Measurements from ENCODE around the gene TBC1D17.

The TBC1D17 gene

GRCh38 chr19:49877020-49877878 is at the start of gene TBC1D17, which contains the start of gene AKT1S1:
Gene TBC1D17, plus strand, starts transcription at chr19:49877702. Its CDS starts 22 bp downstream, at chr19:49877724.
Gene AKT1S1, minus strand, starts transcription at chr19:49877355. Its CDS starts 4,060 bp downstream, at chr19:49873295.
- in situ Hi-C loops (cut with MboI; ENCODE audit: low sequenced_read_pairs): no loop called here

- in situ Hi-C loops (cut with MboI; ENCODE audit: low sequenced_read_pairs): no loop called here
These were observed 48.3 kb upstream of the TBC1D17 start for GRCh38 chr19:49829200-49829599.

- in situ Hi-C loops (cut with MboI; ENCODE audit: low sequenced_read_pairs): no loop called here
These were observed 47.8 kb upstream of the TBC1D17 start for GRCh38 chr19:49829721-49830120.

GRCh38 chr19:49830766-49831165 is 46.7 kb upstream of the TBC1D17 start:
- in situ Hi-C loops (cut with MboI; ENCODE audit: low sequenced_read_pairs): no loop called here

- in situ Hi-C loops (cut with MboI; ENCODE audit: low sequenced_read_pairs): no loop called here
These were observed 45.9 kb upstream of the TBC1D17 start for GRCh38 chr19:49831592-49831991.

- in situ Hi-C loops (cut with MboI; ENCODE audit: low sequenced_read_pairs): no loop called here
These were observed 44.9 kb upstream of the TBC1D17 start for GRCh38 chr19:49832556-49832955.

- in situ Hi-C loops (cut with MboI; ENCODE audit: low sequenced_read_pairs): no loop called here
These were observed 43.9 kb upstream of the TBC1D17 start for GRCh38 chr19:49833599-49833998.

GRCh38 chr19:49835562-49835961 is 41.9 kb upstream of the TBC1D17 start:
- in situ Hi-C loops (cut with MboI; ENCODE audit: low sequenced_read_pairs): no loop called here

- in situ Hi-C loops (cut with MboI; ENCODE audit: low sequenced_read_pairs): no loop called here
These were observed 41.1 kb upstream of the TBC1D17 start for GRCh38 chr19:49836176-49837008.

GRCh38 chr19:49837009-49837310 is 40.5 kb upstream of the TBC1D17 start:
- in situ Hi-C loops (cut with MboI; ENCODE audit: low sequenced_read_pairs): no loop called here

GRCh38 chr19:49837425-49837824 is 40.1 kb upstream of the TBC1D17 start:
- in situ Hi-C loops (cut with MboI; ENCODE audit: low sequenced_read_pairs): no loop called here

- in situ Hi-C loops (cut with MboI; ENCODE audit: low sequenced_read_pairs): no loop called here
These were observed 38.5 kb upstream of the TBC1D17 start for GRCh38 chr19:49838885-49839588.

GRCh38 chr19:49839713-49840112 is 37.8 kb upstream of the TBC1D17 start:
- in situ Hi-C loops (cut with MboI; ENCODE audit: low sequenced_read_pairs): no loop called here

- in situ Hi-C loops (cut with MboI; ENCODE audit: low sequenced_read_pairs): no loop called here
These were observed 37.2 kb upstream of the TBC1D17 start for GRCh38 chr19:49840321-49840720.

GRCh38 chr19:49840736-49841249 is 36.7 kb upstream of the TBC1D17 start:
- in situ Hi-C loops (cut with MboI; ENCODE audit: low sequenced_read_pairs): no loop called here

GRCh38 chr19:49843265-49843664 is 34.2 kb upstream of the TBC1D17 start:
- in situ Hi-C loops (cut with MboI; ENCODE audit: low sequenced_read_pairs): no loop called here

- in situ Hi-C loops (cut with MboI; ENCODE audit: low sequenced_read_pairs): no loop called here
These were observed 33.1 kb upstream of the TBC1D17 start for GRCh38 chr19:49844138-49845095.

GRCh38 chr19:49845414-49845813 is 32.1 kb upstream of the TBC1D17 start:
- in situ Hi-C loops (cut with MboI; ENCODE audit: low sequenced_read_pairs): no loop called here

- in situ Hi-C loops (cut with MboI; ENCODE audit: low sequenced_read_pairs): no loop called here
These were observed 31.1 kb upstream of the TBC1D17 start for GRCh38 chr19:49846408-49846807.

Data from HL-60/S4 treated with phorbol 12-myristate 13-acetate at 8.2 ng/mL for 4 days and 3 days (cell line).